ENCODE results near the gene LTK.

GRCh38 chr15:41556677-41557076 lies 43.0 kb upstream of the LTK start:
- TF ChIP-seq REST (IDR thresholded peaks at IDR 0.05; ENCODE audit: low read depth) (no peak), YY1 (IDR thresholded peaks at IDR 0.05; ENCODE audit: low read depth) (no peak), EP300 (IDR thresholded peaks at IDR 0.05; ENCODE audit: borderline replicate concordance) (no peak), CEBPB (IDR thresholded peaks at IDR 0.05) (no peak), FOXM1 (IDR thresholded peaks at IDR 0.05; ENCODE audit: borderline replicate concordance, low read depth) (no peak), TCF12 (IDR thresholded peaks at IDR 0.05; ENCODE audit: low read depth) (no peak), TAF1 (IDR thresholded peaks at IDR 0.05; ENCODE audit: low read depth) (no peak), NFIC (IDR thresholded peaks at IDR 0.05) (no peak), USF1 (IDR thresholded peaks at IDR 0.05) (no peak), ZBTB7A (IDR thresholded peaks at IDR 0.05; ENCODE audit: low read depth) (no peak), TEAD4 (IDR thresholded peaks at IDR 0.05) (no peak), MAX (IDR thresholded peaks at IDR 0.05) (no peak)

All from Ishikawa (cell line).